Pancreas (tissue), 10 donors: ENCODE data around the gene EMP1. TPM values are rescaled to one million over a fixed set of nuclear protein-coding genes. Genes with fewer than 3 reads are reported as not detected.

ENCODE experiments used
- ATAC-seq, 4 donors: fragments of 200-7000 bp; cut with Tn5 transposase; one replicate each; pipeline versions ENCODE4 v1.8.0 to v1.9.1; 2020; ENCODE audit warnings: mild to moderate bottlenecking in 4 of 4, moderate library complexity in 4 of 4
- DNase-seq, 6 donors: peaks; one replicate each; pipeline ENCODE4 v3.0.0-alpha.2; 2020
- FAIRE-seq: peaks from 2 replicates; lab custom pipeline; 2012; peaks lifted over from hg19 to GRCh38; lab: Jason Lieb, UNC
- H3K27ac ChIP-seq, 4 donors: fragments of 200-600 bp; sonication (generic); 1 replicate in 3 of 4; 2 replicates in 1 of 4; pipeline versions ENCODE4 v1.5.0 to v1.8.0; 2020
- H3K27me3 ChIP-seq, 4 donors: fragments of 200-600 bp; one replicate each; pipeline ENCODE4 v1.8.0; 2021
- H3K36me3 ChIP-seq, 3 donors: fragments of 200-600 bp; sonication (generic) in 1 of 3; one replicate each; pipeline versions ENCODE4 v1.5.0 to v1.8.0; 2020 to 2021
- H3K4me1 ChIP-seq, 3 donors: fragments of 200-600 bp; one replicate each; pipeline ENCODE4 v1.8.0; 2021
- H3K4me3 ChIP-seq, 4 donors: fragments of 200-600 bp; sonication (generic) in 2 of 4; one replicate each; pipeline versions ENCODE4 v1.5.0 to v1.8.0; 2020 to 2021
- H3K9me3 ChIP-seq, 4 donors: fragments of 200-600 bp; one replicate each; pipeline ENCODE4 v1.8.0; 2021
- CTCF ChIP-seq, 4 donors: fragments of 200-600 bp; sonication (generic) in 3 of 4; IDR thresholded peaks; one replicate each; pipeline versions ENCODE4 v1.5.0 to v1.8.0; 2021; ENCODE audit warnings: antibody characterized with exemption in 4 of 4
- WGBS, 2 donors: extraction: QIAGEN DNeasy Blood & Tissue Kit; methylation state at CpG; one replicate each; pipeline ENCODE4 v1.1.7; 2013; 5-methylcytosine and 5-hydroxymethylcytosine counted together
- intact Hi-C, 3 donors: fragments of 100-400 bp; cut with DNase I; formaldehyde crosslinking; loops; one replicate each; pipeline versions ENCODE4 v1.11.1 to v1.14.2; 2022
- polyA plus RNA-seq, 2 donors: library from polyadenylated mRNA; stranded (reverse); fragments of 200-250 nt; gene quantifications; one replicate each; pipeline ENCODE4 v1.2.3, GENCODE V29; 2013
- total RNA-seq, 6 donors: library from RNA; stranded (reverse); fragmentation: NEBNext Ultra II Directional in 4 of 6; extraction: Animal tissue kit (Norgen Biotek cat#: 25700) in 4 of 6; gene quantifications; one replicate each; pipeline versions ENCODE4 v1.2.1 to v1.2.4, GENCODE V29; 2021 to 2023
- donor health status: healthy with polysubstance abuse.
- donor health status: DM: no; HTN: no; CAD: no; lungs with moderate emphysema.
- donor health status: DM: no; HTN: no; CAD: no.
- donor health status: control.
- donor health status: control.
- donor health status: Bipolar disorder and iron deficiency.
- donor health status: DM: yes; HTN: yes; CAD: no.
- donor health status: DM: no; HTN: no; CAD: no.
- donor health status: DM: no; HTN: no; CAD: no.
- donor health status: DM: yes; HTN: yes; CAD: no.

The EMP1 gene
- total and polyA plus RNA-seq, 8 donors = 5.8 to 43.4 (median 18.7) TPM

- H3K9me3 ChIP-seq = no peaks in the 10 kb centered on the region
- no peaks in the 10 kb centered on the region for H3K27me3 ChIP-seq
- no peak for DNase-seq
- FAIRE-seq = no peak
- H3K4me1 ChIP-seq = no peaks in the 10 kb centered on the region
- no peak for ATAC-seq
- WGBS, 2 donors = 93 to 94% methylated on average over 1 of the region's 1 CpG
- no peak overlapping the region for H3K4me3 ChIP-seq
- no peak overlapping the region for H3K27ac ChIP-seq
- intact Hi-C loops = no loop called here
- H3K36me3 ChIP-seq = no peaks in the 10 kb centered on the region
- no peak for TF ChIP-seq CTCF (IDR thresholded peaks at IDR 0.05)
Observed at GRCh38 chr12:13250416-13250815, 53.9 kb downstream of the EMP1 start.

- no peaks in the 10 kb centered on the region for H3K9me3 ChIP-seq
- FAIRE-seq = no peak
- WGBS, 2 donors = 76 to 78% methylated on average over 5 of the region's 5 CpGs
- no peak for DNase-seq
- H3K4me1 ChIP-seq = no peaks in the 10 kb centered on the region
- H3K36me3 ChIP-seq = no peaks in the 10 kb centered on the region
- no peak for TF ChIP-seq CTCF (IDR thresholded peaks at IDR 0.05)
- intact Hi-C loops = no loop called here
- H3K27me3 ChIP-seq = no peaks in the 10 kb centered on the region
- no peak overlapping the region for H3K4me3 ChIP-seq
- H3K27ac ChIP-seq = no peak overlapping the region
- no peak for ATAC-seq
Observed at GRCh38 chr12:13251521-13251920, 55.0 kb downstream of the EMP1 start.

GRCh38 chr12:13252024-13252423, 55.5 kb downstream of the EMP1 start:
- no peak for ATAC-seq
- Histone ChIP-seq H3K4me3 (no peak overlapping the region), H3K4me1 (no peaks in the 10 kb centered on the region)

GRCh38 chr12:13252616-13253015, 56.1 kb downstream of the EMP1 start:
- no peaks in the 10 kb centered on the region for H3K9me3 ChIP-seq
- intact Hi-C loops = no loop called here
- H3K4me3 ChIP-seq = no peak overlapping the region
- no peaks in the 10 kb centered on the region for H3K36me3 ChIP-seq
- no peaks in the 10 kb centered on the region for H3K27me3 ChIP-seq
- TF ChIP-seq CTCF (IDR thresholded peaks at IDR 0.05) = no peak
- 86 to 90% methylated on average over 3 of the region's 3 CpGs for WGBS, 2 donors
- no peaks in the 10 kb centered on the region for H3K4me1 ChIP-seq
- H3K27ac ChIP-seq = no peak overlapping the region
- no peak for DNase-seq
- FAIRE-seq = no peak
- no peak for ATAC-seq

More at GRCh38 chr12:13252024-13252423, 55.5 kb downstream of the EMP1 start:
- DNase-seq (no peak), FAIRE-seq (no peak)
- no peaks in the 10 kb centered on the region for H3K27me3 ChIP-seq
- H3K27ac ChIP-seq = no peak overlapping the region
- no peaks in the 10 kb centered on the region for H3K36me3 ChIP-seq
- intact Hi-C loops = no loop called here
- TF ChIP-seq CTCF (IDR thresholded peaks at IDR 0.05) = no peak
- H3K9me3 ChIP-seq = no peaks in the 10 kb centered on the region

- intact Hi-C loops = no loop called here
- TF ChIP-seq CTCF (IDR thresholded peaks at IDR 0.05) = no peak
- H3K27me3 ChIP-seq = no peaks in the 10 kb centered on the region
- DNase-seq (no peak), FAIRE-seq (no peak), ATAC-seq (no peak)
- WGBS, 2 donors = 79 to 80% methylated on average over 7 of the region's 7 CpGs
- H3K4me3 ChIP-seq = no peak overlapping the region
- H3K4me1 ChIP-seq = no peaks in the 10 kb centered on the region
- H3K36me3 ChIP-seq = no peaks in the 10 kb centered on the region
- H3K9me3 ChIP-seq = no peaks in the 10 kb centered on the region
- H3K27ac ChIP-seq = no peak overlapping the region
Observed at GRCh38 chr12:13253966-13254760, 57.6 kb downstream of the EMP1 start.
